Measurements from ENCODE around the gene SEMA3G. TPM values are rescaled to one million over a fixed set of nuclear protein-coding genes. Genes with fewer than 3 reads are reported as not detected.

Gene SEMA3G
- total RNA-seq, 1 donor from 2014 or later = 0.93 TPM

DNA sequence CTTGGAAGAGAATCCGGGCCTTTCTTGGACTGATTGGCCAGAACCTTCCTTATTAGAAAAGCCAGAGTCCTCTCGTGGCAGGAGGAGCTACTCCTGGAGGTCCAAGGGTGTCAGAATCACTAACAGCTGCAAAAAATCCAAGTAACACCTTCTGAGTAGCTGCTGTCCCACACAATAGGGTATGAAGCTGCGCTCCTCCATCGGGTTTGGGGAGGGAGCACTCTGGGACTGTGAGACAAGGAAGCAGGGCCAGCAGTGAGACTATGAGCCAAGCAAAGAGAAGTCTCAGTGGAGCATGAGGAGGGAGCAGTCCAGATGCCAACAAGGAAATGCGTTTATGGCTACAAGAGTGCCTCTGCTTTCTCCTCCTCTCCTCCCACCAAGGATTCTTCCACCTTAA lies 21.7 kb downstream of the SEMA3G start:
- DNase-seq (ENCODE audit: low spot score) (no peak), ATAC-seq (no peak)

DNA sequence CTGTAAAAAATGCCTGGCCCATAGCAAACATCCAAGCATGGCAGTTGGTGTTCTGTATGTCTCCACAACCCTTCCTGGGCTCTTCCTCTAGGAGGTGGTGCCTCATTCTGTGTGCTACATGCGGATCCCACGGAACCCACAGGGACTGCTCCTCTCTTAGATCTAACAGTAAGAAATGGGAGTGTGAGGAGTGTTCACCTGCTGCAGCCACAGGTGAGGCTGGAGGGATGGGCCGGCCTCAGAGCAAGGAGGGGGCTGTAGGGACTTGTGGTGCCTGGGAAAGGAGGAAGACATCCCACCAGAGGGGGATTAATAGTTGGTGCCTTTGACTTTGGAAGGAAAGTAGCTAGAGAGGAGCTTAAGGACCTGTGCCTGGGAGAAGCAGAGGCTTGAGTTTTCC lies 22.2 kb downstream of the SEMA3G start:
- ATAC-seq (no peak), DNase-seq (ENCODE audit: low spot score) (no peak)

DNA sequence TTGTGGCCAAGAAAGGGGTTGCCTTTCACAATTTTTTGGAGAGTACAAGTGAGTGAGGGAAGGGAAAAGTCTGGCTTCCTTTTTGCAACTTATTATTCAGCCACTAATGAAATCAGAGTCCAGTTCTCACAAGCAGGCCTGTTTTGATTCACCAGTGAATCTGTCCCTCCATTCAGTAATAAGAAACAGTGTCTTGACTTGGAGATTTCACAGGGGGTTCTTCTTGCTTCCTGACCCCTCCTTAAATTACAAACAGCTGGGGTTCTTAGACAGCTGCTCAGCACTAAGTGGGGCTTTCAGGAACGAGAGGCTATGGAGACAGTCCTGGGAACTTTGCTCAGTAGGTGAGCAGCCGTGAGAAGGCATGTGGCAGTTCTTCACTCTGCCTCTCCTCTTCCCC lies 24.5 kb downstream of the SEMA3G start:
- ATAC-seq (no peak), DNase-seq (ENCODE audit: low spot score) (no peak)

DNA sequence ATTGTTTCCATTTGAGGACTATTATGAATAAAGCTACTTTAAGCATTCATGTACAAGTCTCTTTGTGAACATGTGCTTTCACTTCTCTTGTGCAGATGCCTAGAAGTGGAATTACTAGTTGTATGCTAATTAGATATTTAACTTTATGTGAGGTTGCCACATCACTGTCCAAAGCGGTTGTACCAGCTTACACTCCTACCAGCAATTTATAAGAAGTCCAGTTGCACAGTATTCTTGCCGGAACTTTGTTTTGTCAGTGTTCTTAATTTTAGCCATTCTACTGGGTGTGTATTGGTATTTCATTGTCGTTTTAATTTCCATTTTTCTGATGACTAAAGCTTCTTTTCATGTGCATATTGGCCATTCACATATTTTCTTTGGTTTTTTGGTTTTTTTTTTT lies 29.1 kb downstream of the SEMA3G start:
- ATAC-seq (no peak), DNase-seq (ENCODE audit: low spot score) (no peak)

DNA sequence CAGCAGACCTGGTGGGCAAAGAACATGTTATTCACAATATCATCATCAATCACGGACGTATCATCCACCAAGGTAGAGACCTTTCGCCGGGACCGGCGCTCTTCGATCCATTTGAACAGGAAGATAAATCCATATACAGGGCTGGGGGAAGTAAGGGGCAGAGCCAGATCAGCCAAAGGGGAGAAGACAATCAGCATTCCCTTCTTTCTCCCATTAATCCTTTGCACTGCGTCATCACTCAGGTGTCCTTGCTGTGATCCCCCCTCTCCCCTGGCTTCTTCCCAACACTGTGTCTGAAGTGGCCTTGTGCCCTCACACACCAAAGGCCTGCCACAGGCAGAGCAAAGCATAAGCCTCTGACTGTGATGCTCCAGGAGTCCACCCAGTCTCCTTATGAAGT lies 36.4 kb downstream of the SEMA3G start:
- DNase-seq (ENCODE audit: low spot score) = no peak
- ATAC-seq = no peak

DNA sequence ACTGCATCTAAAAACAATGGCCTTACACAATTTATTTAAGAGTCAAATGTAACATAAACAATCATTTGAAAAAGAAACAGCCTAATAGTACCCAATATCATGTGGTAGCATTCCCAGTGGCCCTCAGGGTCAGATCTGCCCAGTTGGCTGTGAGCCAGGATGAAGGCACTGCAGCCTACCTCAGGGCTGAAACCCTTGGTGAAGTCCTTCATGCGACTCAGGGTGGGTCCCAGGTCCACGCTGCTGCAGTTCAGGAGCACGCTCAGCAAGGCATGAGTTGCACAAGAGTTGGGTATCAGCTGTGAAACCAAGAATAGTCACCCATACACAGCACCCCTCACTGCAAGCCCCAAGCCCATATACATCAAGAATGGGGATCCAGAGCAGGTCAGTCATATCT lies 37.1 kb downstream of the SEMA3G start:
- DNase-seq (ENCODE audit: low spot score) = no peak
- no peak for ATAC-seq

DNA sequence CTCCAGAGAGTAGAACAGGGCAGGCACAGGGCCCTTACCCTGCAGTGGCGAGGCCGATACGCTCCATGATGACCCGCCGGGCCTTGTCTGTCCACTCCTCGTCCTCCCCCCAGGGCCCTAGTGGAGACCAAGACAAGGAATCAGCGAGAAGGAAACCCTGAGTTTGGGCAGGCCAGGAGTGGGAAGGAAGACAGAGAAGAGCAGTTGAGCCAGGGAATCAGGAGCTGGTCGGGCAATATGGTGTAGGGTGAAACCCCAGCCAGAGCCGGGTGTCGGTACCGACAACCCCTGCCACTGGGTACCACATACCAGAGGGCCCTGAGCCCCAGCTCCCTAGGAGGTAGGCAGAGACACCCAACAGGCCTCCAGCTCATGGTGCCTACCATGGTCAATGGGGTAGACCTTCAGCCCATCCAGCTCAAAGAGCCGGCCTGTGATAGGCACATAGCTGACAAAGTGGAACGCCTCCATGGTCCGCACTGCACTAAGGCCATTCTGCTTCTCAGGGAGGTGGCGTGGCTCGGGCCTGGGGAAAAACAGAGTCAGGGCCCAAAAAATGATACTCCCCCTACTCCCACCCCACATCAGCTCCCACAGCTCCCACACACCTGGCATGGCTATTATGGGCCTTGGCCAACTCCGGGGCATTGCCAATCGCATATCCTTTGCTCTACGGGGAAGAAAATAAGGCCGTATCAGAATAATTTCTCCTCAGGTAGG lies 38.0 kb downstream of the SEMA3G start:
- ATAC-seq (no peak), DNase-seq (ENCODE audit: low spot score) (no peak)

DNA sequence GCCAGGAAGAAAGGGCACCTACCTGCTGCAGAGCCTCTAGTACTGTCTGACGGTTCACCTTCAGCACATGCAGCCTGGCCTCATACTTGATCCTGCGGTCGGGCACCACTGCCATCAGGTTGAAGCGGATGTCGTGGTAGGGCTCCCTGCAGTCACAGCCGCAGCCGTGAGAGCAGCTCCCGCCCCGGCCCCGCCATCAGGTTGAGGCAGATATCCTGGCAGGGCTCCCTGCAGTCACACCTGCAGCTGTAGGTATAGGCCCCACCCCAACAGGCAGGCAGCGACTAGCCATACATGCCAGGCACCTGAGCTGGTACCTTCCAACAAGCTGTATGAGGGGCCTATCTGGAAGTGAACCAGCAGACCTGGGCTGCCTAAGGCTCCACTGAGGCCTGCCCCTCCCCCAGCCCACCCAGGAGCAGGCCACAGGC lies 38.7 kb downstream of the SEMA3G start:
- ATAC-seq (no peak), DNase-seq (ENCODE audit: low spot score) (no peak)

DNA sequence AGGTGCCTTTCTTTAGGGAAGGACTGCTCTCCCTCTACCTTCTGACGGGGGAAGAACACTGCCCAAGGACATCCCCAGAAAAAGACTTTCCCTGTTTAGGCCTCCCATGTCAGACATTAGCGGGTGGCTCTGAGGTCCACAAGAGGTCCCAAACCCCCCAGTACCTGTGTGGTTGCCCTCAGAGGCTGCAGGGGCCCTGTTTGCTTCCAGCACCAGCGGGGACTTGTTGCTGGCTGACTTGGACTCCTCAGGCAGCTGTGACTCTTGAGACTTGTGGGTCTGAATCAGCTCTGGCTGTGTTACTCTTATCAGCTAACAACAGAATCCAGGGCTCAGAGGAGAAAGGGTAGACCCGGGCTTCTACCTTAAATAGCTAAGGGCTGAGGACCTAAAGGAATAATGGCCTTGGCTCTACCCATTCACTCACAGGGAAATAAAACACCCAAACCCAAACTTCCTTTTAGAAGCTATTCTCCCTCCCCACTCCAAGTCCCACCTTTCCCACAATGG lies 39.2 kb downstream of the SEMA3G start:
- ATAC-seq (no peak), DNase-seq (ENCODE audit: low spot score) (no peak)

DNA sequence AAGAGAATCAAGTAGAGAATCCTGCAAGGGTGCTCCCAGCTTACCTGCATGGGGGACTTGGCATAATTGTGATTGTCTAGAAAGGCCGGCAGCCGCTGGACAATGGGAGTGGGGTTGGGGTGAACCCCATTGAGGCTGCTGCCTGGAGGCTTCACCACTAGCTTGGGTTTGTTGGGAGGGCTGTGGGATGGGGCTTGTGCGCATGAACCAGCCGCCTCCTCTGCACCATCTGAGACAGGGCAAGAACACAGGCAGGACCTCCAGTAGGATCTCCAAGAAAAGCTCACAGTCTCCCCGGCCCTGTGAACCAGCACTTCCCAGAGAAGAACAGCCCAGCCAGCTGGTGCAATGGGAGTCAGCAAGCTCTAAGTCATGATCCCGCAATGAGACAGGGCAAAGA lies 39.8 kb downstream of the SEMA3G start:
- DNase-seq (ENCODE audit: low spot score) = no peak

DNA sequence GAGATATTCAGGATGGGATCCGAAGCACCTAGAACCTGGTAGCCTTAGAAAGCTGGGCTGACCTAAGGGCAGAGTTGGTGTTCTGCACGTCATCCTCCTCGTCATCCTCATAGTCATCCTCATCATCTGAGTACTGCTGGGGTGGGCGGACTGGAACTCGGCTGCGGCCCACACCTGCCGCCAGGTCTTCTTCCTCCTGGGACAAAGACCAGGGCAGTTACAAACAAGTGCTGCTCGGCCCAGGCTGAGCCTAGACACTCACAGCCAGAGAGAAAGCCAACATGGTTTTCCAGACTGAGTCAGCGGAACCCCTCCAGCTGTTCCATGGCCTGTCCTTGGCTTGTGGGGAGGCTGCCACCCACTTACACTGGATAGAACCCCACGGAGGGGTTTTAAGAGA lies 40.5 kb downstream of the SEMA3G start:
- DNase-seq (ENCODE audit: low spot score) (no peak), ATAC-seq (no peak)

More for the DNA sequence above, 39.8 kb downstream of the SEMA3G start:
- no peak for ATAC-seq

DNA sequence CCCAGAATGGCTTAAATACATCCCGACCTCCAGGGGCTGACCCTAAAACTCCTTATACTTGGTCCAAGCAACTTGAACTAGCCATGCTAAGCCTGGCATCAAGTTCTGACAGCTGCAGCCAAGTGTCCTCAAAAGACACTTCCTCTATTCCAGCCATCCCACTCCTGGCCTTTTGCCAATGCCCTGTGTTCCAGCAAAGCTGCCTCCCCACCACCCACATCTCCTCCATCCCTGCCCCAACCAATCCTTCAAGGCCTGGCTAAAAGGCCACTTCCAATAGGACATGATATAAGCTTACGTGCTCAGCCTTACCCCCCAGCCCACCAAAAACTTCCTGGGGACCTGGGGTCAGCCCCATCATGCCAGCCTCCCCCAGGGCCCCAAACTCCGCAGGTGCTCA lies 40.9 kb downstream of the SEMA3G start:
- ATAC-seq = no peak
- no peak for DNase-seq (ENCODE audit: low spot score)

DNA sequence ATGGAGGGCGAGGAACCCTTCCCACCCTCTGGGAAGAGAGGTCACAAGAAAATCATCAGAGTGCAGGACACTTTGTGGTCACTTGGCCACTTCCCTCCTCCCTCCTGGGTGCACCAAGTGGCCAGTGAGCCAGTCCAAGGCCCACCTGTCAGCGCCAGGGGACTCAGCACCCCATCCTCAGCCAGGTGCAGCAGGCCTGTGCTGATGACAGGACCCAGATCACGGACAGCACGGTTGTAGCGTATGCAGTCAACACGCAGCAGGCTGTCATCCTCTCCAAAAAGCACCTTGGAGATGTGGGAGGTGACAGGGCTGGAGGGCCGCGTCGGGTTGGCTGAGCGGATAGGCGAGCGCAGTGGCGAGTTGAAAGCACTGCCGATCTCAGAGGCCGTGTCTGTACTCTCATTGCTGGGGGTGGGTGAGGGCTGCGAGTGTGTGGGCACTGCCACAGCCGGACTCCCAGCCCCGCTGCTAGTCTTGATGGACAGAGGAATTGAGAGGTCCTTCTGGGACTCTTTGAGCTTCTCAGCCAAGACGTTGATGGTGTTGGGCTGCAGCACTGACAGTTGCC lies 41.5 kb downstream of the SEMA3G start:
- no peak for DNase-seq (ENCODE audit: low spot score)
- no peak for ATAC-seq

DNA sequence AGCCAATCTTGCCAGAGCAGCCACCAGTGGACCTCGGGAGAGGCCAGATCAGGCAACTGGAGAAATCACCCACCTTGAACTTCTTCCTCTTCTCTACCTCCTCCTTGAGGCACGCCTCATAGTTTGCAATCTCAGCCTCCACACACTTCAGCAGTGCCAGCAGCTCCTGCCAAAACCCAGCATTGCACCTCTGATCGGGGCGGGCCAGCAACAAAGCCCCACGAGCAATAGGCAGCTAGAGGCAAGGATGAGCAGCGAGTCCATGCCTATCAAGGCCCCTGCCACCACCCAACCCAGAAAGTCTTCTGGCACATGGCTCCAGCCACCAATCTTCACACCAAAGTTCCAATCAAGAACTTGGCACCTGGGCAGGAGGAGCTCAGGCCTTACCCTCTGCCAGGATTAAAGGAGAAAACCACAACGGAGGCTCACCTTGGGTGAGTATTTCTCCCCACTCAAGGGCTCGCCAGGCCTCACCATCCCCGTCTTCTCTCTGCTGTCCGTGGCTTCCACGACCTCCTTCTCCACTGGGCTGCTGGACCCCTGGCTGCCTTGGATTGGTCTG lies 42.1 kb downstream of the SEMA3G start:
- no peak for DNase-seq (ENCODE audit: low spot score)
- ATAC-seq = no peak

DNA sequence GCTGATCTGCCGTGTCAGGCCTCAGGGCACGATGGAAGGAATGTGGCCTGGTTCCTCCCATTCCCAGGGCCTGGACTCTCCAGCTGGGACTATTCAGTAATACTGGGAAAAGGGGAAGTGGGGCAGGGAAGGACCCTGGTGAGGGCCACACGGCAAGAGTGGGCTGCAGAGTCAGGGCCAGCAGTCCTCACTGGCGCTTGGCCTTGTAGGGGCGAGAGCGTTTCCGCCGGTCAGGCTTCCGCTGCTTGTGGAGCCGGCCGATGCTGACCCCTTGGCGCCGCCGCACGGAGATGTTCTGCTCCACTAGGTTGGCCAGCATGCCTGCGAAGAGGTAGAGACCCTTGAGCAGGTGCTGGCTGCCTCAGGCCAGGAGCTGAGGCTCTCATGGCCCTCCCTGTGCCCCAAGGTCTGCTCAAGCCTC lies 42.8 kb downstream of the SEMA3G start:
- DNase-seq (ENCODE audit: low spot score) = no peak

DNA sequence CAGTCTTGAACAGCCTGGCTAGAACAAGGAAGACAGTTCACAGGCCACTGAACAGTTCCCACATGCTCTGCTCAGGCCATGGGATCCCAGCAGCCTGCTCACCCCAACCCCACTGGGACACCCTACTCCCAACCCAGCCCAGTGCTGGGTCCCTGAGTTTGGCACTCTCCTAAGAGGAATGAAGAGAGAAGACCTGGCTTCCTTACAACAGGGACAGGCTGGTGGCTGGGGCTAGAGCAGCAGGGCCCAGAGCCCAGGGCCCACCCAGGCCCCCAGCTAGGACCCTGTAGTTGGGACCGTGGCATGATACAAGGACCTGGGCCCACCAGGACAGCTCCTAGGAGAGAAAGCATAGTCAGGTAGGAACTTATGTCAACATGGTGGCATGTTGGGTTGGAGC lies 43.4 kb downstream of the SEMA3G start:
- DNase-seq (ENCODE audit: low spot score) (no peak), ATAC-seq (no peak)

More for the DNA sequence above, 42.8 kb downstream of the SEMA3G start:
- no peak for ATAC-seq

DNA sequence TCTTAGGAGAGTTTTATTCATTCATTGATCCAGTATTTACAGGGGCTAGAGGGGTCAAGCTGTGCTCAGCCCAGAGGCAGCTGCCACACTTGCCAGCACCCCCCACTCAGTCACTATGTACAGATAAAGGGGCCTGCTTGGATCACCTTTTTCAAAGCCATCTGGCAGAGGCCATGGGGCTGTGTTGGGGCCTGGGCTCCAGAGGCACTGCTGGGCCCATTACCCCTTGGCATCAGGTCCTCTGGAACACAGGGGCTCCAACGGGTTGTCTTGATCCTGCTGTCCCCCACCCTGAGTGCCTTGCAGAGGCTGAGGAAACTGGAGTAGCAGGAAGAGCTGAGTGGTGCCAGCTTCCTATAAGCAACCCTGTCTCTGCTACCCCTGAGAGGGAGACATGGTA lies 43.9 kb downstream of the SEMA3G start:
- ATAC-seq (no peak), DNase-seq (ENCODE audit: low spot score) (no peak)

DNA sequence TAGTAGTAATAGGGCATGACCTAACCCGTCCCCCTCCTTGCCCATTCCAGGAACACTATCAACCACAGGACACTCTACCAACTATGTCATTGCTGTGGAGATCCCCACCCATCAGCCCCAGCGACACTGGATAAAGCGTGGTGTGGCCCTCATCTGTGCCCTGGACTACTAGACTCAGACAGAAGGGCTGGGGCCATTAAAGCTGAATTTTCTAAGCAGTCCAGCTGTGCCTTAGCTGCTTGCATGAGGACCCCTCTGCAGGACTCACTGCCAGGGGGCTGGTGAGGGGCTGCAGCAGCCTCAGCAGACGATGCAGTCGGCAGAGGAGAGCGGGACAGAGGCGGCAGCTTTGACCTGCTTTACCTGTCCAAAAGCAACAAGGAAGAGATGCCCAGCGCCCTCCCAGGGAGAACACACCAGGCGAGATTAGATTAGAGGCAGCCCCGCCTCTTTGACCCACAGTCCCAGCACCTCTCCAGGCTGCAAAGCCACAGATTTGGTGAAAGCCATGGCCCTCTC lies 44.6 kb downstream of the SEMA3G start:
- ATAC-seq = no peak
- DNase-seq (ENCODE audit: low spot score) = no peak

DNA sequence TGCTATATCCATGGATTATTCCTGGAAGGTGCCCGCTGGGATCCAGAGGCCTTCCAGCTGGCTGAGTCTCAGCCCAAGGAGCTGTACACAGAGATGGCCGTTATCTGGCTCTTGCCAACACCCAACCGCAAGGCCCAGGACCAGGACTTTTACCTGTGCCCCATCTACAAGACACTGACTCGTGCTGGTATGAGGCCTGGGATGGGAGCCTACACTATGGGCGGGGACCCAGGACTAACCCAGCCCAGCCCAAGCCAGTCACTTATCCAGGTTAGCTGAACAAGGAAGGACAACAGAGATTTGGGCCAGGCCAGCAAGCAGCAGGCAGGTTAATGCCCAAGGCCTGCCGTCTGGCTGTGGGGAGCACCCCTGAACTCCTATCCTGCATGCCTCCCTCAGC lies 45.3 kb downstream of the SEMA3G start:
- ATAC-seq = no peak

DNA sequence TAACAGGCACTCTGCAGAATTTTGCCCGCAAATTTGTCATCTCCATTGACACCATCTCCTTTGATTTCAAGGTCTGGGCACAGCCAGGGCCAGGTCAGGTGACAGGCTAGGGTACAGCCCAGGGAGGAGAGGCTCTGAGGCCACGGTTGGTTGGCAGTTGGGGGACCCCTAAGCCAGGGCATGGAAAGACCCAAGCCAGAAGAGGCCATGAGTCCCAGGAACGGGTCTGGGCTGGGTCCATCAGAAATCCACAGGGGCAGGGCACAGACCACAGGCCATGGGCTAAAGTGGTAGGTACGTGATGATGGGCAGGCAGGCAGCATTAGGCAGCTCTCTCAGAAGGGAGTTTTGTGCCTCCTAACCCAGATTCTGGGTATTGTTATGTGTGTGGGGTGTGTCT lies 45.8 kb downstream of the SEMA3G start:
- ATAC-seq (no peak), DNase-seq (ENCODE audit: low spot score) (no peak)

More for the DNA sequence above, 45.3 kb downstream of the SEMA3G start:
- no peak for DNase-seq (ENCODE audit: low spot score)

DNA sequence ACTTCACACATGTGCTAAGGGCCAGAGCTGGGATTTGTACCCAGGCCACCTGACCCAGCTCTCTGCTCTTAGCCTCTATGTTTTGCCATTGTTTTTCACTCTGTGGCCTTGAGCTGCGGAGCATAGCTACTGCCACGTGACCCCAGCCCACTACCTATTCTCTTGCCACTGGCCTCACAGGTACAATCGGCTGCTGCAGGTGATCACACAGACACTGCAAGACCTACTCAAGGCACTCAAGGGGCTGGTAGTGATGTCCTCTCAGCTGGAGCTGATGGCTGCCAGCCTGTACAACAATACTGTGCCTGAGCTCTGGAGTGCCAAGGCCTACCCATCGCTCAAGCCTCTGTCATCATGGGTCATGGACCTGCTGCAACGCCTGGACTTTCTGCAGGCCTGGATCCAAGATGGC lies 46.2 kb downstream of the SEMA3G start:
- no peak for DNase-seq (ENCODE audit: low spot score)

More for the DNA sequence above, 46.2 kb downstream of the SEMA3G start:
- ATAC-seq = no peak

All from left lobe of liver (tissue), 2 donors.